Measurements from ENCODE around the gene NUBPL. TPM values are rescaled to one million over a fixed set of nuclear protein-coding genes. Genes with fewer than 3 reads are reported as not detected.

The NUBPL gene
- total RNA-seq, 6 donors from 2014 or later, result 3.2 to 15.2 (median 8.2) TPM

DNA sequence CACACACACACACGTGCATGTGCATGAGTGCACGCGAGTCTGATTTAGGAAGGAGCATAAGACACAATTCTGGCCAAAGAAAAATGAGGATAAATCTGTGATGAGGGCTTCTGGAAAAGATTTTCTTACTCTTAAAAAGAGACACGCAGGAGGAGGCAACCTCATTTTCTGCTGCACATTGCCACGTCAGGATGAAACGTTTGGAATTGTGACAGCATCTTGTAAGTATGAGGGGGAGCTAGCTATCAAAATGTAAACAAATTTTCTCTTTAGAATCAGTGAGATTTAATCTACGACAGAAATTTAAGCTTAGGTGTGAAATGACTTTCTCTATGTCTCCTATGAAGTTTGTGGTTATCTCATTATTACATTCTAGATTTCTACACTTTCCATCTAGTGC lies 31.1 kb upstream of the NUBPL start:
- TF ChIP-seq POLR2AphosphoS5 (IDR thresholded peaks at IDR 0.05) (no peak), EP300 (IDR thresholded peaks at IDR 0.05) (no peak), POLR2A (IDR thresholded peaks at IDR 0.05) (no peak)
- TF ChIP-seq, protein P1, sequence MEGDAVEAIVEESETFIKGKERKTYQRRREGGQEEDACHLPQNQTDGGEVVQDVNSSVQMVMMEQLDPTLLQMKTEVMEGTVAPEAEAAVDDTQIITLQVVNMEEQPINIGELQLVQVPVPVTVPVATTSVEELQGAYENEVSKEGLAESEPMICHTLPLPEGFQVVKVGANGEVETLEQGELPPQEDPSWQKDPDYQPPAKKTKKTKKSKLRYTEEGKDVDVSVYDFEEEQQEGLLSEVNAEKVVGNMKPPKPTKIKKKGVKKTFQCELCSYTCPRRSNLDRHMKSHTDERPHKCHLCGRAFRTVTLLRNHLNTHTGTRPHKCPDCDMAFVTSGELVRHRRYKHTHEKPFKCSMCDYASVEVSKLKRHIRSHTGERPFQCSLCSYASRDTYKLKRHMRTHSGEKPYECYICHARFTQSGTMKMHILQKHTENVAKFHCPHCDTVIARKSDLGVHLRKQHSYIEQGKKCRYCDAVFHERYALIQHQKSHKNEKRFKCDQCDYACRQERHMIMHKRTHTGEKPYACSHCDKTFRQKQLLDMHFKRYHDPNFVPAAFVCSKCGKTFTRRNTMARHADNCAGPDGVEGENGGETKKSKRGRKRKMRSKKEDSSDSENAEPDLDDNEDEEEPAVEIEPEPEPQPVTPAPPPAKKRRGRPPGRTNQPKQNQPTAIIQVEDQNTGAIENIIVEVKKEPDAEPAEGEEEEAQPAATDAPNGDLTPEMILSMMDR (IDR thresholded peaks at IDR 0.05), result no peak
- Histone ChIP-seq H3K27ac (no peak overlapping the region), H3K27me3 (no peaks in the 10 kb centered on the region), H3K4me3 (no peak overlapping the region), H3K36me3 (no peaks in the 10 kb centered on the region), H3K9me3 (no peaks in the 10 kb centered on the region), H3K4me1 (no peaks in the 10 kb centered on the region)
- no peak for DNase-seq
- 51 to 58% methylated on average over 7 of the region's 7 CpGs for WGBS, 2 donors
- no peak for ATAC-seq (ENCODE audit: low FRiP score in 2 of 2)

DNA sequence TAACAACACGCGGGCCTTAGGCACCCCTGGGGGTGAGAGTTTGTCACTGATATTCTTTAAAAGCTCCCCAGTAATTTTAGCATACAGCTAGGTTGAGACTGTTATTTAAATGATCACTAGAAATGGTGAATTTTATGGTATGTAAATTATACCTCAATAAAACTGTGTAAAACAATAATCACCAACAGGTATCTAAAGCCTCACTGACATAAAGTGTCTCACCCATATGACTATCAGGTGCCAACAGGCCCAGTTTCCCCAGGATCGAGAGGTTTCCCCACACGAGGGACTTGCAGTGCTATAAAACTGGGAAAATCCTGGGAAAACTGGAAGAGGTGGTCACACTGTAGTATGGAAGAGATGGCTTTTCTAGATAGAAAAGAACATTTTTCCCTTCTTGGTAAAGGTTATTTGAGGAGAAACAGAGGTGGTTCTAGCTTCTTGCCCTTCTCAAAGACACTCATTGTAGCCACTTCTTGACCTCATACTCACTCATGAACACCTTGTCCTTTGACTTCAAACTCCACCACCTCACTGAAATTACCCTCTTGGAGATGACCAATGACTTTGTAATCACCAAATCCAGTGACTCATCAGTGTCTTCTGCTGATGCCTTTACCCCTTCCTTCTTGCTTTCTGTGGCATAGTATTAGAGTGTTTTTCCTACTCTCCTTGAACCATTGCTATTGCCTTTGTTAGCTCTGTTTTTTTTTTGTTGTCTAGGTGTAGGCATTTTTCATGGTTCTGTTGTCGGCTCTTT lies 24.8 kb upstream of the NUBPL start:
- Histone ChIP-seq H3K27me3 (no peaks in the 10 kb centered on the region), H3K36me3 (no peaks in the 10 kb centered on the region), H3K9me3 (no peaks in the 10 kb centered on the region), H3K4me3 (no peak overlapping the region), H3K27ac (no peak overlapping the region), H3K4me1 (no peaks in the 10 kb centered on the region)
- DNase-seq (no peak), ATAC-seq (ENCODE audit: low FRiP score in 2 of 2) (no peak)
- no peak for TF ChIP-seq POLR2AphosphoS5 (IDR thresholded peaks at IDR 0.05)
- no peak for TF ChIP-seq POLR2A (IDR thresholded peaks at IDR 0.05)
- TF ChIP-seq, protein P1 (IDR thresholded peaks at IDR 0.05), result no peak
- no peak for TF ChIP-seq EP300 (IDR thresholded peaks at IDR 0.05)
- WGBS, 2 donors, result 79 to 83% methylated on average over 5 of the region's 5 CpGs

DNA sequence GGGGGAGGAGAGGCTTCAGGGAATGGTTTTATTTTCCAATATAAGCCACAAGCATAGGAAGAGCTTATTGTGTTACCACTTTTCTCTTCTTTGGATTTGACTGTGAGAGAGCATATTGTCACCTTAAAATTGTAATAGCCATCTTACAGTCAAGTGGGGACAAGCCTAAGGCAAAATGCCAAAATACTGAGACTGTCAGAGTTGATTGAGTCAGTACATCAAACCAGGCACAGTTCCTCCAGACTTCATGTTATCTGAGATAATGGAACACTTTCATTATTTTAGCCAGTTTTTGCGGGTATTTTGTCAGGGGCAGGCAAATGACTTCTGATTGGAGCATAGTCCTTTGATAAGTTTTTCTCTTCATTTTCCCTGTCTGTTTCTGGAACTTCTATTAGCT lies 19.5 kb upstream of the NUBPL start:
- Histone ChIP-seq H3K36me3 (no peaks in the 10 kb centered on the region), H3K4me3 (no peak overlapping the region), H3K27ac (no peak overlapping the region), H3K4me1 (no peaks in the 10 kb centered on the region), H3K9me3 (no peaks in the 10 kb centered on the region), H3K27me3 (no peaks in the 10 kb centered on the region)
- DNase-seq (no peak), ATAC-seq (ENCODE audit: low FRiP score in 2 of 2) (no peak)
- 92 to 100% methylated on average over 1 of the region's 1 CpG for WGBS, 2 donors
- no peak for TF ChIP-seq EP300 (IDR thresholded peaks at IDR 0.05)
- TF ChIP-seq, protein P1 (IDR thresholded peaks at IDR 0.05), result no peak

DNA sequence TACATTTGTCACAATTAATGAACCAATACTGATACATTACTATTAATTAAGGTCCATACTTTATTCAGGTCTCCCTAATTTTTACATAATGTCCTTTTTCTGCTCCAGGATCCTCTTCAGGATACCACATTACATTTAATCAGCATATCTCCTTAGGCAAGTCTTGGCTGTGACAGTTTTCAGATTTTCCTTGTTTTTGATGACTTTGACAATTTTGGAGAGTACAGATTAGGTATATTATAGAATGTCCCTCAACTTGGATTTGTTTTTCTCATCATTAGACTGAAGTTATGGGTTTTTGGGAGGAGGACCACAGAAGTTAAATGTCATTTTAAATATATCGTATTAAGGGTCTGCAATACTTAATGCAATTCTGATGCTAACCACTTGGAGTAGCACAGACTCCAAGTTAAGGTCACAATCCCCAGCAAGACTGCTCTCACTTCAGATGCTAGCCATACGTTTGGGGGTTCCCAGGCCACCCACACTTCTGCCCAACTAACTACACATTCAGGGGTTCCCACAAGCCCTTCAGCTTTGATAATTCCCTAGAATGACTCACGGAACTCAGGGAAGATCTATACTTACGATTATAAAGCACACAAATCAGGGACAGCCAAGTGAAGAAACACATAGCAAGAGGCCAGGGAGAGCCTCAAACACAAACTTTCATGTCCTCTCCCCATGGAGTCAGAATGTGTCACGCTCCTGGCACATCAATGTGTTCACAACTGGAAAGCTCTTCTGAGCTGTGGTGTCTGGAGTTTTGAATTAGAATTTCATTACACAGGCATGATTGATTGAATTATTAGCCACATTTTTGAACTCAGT lies 17.0 kb upstream of the NUBPL start:
- no peaks in the 10 kb centered on the region for H3K4me1 ChIP-seq
- TF ChIP-seq POLR2AphosphoS5 (IDR thresholded peaks at IDR 0.05) (no peak), POLR2A (IDR thresholded peaks at IDR 0.05) (no peak)
- TF ChIP-seq, protein P1 (IDR thresholded peaks at IDR 0.05), result no peak
- H3K27me3 ChIP-seq, result no peaks in the 10 kb centered on the region
- no peak for ATAC-seq (ENCODE audit: low FRiP score in 2 of 2)
- no peaks in the 10 kb centered on the region for H3K36me3 ChIP-seq
- no peak overlapping the region for H3K27ac ChIP-seq
- no peak overlapping the region for H3K4me3 ChIP-seq
- no peak for DNase-seq
- 62 to 77% methylated on average over 5 of the region's 5 CpGs for WGBS, 2 donors
- no peaks in the 10 kb centered on the region for H3K9me3 ChIP-seq
